Measurements from ENCODE around the gene ADAD2. TPM values are rescaled to one million over a fixed set of nuclear protein-coding genes. Genes with fewer than 3 reads are reported as not detected.

Gene ADAD2
- total RNA-seq, 2 donors from 2014 or later, result not detected

DNA sequence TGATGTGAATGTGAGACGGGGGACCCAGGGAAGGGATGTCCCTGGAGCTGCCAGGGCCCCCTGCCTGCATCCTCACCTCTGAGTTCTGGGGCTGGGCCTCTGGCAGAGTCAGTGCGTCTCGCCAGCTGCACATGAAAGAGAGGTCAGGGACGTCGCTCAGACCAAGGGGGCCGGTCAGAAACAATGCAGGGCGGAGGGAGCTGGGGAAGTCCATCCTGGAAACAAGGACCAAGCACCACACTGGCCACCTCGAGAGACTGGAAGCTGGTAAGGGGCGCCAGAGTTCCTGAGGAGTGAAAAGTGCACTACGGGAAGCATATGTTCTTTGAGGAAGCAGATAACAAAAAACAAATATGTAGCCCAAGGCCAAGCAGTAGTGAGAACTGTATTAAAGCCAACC, 6.2 kb upstream of the ADAD2 start:
- no peaks in the 10 kb centered on the region for H3K27me3 ChIP-seq (ENCODE audit: control insufficient read depth, insufficient read depth, low read length, poor library complexity, severe bottlenecking)

DNA sequence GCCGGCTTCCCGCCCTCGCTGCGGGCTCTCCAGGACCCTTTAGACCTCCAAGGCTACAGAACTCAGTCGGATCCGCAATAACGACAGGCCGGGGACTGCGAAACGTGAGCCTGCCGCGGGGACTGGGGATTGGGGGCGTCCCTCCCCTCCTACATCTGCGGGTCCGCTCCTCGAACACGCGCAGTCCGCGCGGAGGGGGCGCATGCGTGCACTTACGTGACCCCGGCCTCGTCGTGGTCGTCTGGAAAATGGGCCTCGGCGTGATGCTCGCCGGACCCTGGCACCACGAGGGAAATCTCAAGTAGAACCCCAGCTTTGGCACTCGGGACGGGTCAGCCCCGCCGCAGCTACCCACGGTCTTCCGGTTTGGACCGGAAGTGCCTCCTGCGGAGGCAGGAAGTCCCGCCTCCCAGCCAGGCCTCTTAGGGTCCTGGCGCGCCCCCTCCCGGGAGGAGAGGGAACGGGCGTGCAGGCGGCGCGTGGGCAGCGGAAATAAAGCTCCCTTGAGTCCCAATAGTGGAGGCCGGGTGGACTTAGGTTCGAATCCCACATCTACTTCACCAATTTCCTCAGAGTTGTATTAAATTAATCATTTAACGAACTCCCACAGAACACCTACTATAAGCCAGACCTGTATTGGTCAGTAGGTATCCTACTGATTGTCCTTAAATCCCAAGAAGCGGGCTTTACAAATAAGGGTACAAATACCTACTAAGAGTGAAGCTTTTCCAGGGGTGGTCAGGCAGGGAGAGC, 4.1 kb upstream of the ADAD2 start, which contains the start of gene TAF1C:
Gene TAF1C, minus strand, starts transcription at position 373 of the 753 bp plus-strand sequence. CDS start 2,069 bp downstream, outside the sequence.
- Mint-ChIP-seq H3K4me1 (peaks cover 8% of the 10 kb centered on the region), H3K9me3 (no peaks in the 10 kb centered on the region), H3K4me3 (peak within 1 kb of the TSS; percentile 94), H3K27me3 (ENCODE audit: insufficient read depth) (no peaks in the 10 kb centered on the region), H3K27ac (peak within 1 kb of the TSS; percentile 92), H3K36me3 (ENCODE audit: low read depth) (peaks cover 25% of the 10 kb centered on the region)
- WGBS, 2 experiments (ENCODE audit: insufficient coverage in 1 of 2, insufficient read length in 1 of 2), result 3 to 4% methylated on average over 26 to 55 of the region's 55 CpGs
- Histone ChIP-seq H3K27ac (ENCODE audit: low read depth, low read length) (peak within 1 kb of the TSS; percentile 24), H3K4me3 (ENCODE audit: low read length) (peak within 1 kb of the TSS; percentile 95), H3K9me3 (ENCODE audit: control insufficient read depth, low read length) (no peaks in the 10 kb centered on the region), H3K9ac (ENCODE audit: extremely low read depth, low read length, poor library complexity, severe bottlenecking) (peak within 1 kb of the TSS; percentile 80), H3K36me3 (ENCODE audit: control insufficient read depth, insufficient read depth, low read length) (peaks cover 27% of the 10 kb centered on the region), H3K4me1 (ENCODE audit: control insufficient read depth, insufficient read depth, low read length) (no peaks in the 10 kb centered on the region), H3K27me3 (ENCODE audit: control insufficient read depth, insufficient read depth, low read length, poor library complexity, severe bottlenecking) (no peaks in the 10 kb centered on the region)
- peak; percentile 95 for DNase-seq
- TF ChIP-seq, protein P1, sequence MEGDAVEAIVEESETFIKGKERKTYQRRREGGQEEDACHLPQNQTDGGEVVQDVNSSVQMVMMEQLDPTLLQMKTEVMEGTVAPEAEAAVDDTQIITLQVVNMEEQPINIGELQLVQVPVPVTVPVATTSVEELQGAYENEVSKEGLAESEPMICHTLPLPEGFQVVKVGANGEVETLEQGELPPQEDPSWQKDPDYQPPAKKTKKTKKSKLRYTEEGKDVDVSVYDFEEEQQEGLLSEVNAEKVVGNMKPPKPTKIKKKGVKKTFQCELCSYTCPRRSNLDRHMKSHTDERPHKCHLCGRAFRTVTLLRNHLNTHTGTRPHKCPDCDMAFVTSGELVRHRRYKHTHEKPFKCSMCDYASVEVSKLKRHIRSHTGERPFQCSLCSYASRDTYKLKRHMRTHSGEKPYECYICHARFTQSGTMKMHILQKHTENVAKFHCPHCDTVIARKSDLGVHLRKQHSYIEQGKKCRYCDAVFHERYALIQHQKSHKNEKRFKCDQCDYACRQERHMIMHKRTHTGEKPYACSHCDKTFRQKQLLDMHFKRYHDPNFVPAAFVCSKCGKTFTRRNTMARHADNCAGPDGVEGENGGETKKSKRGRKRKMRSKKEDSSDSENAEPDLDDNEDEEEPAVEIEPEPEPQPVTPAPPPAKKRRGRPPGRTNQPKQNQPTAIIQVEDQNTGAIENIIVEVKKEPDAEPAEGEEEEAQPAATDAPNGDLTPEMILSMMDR (conservative IDR thresholded peaks at IDR 0.05), result peak; percentile 97

More for the DNA sequence above, 6.2 kb upstream of the ADAD2 start:
- no peak for DNase-seq
- Mint-ChIP-seq H3K27me3 (ENCODE audit: insufficient read depth) (no peaks in the 10 kb centered on the region), H3K4me3 (peak overlapping the region; percentile 94), H3K9me3 (no peaks in the 10 kb centered on the region), H3K36me3 (ENCODE audit: low read depth) (peaks cover 33% of the 10 kb centered on the region), H3K4me1 (peaks cover 8% of the 10 kb centered on the region), H3K27ac (no peak overlapping the region)
- H3K9ac ChIP-seq (ENCODE audit: extremely low read depth, low read length, poor library complexity, severe bottlenecking), result no peak overlapping the region
- no peaks in the 10 kb centered on the region for H3K9me3 ChIP-seq (ENCODE audit: control insufficient read depth, low read length)
- WGBS, 2 experiments (ENCODE audit: insufficient coverage in 1 of 2, insufficient read length in 1 of 2), result 94 to 98% methylated on average over 9 to 10 of the region's 10 CpGs
- H3K4me3 ChIP-seq (ENCODE audit: low read length), result no peak overlapping the region
- no peak overlapping the region for H3K27ac ChIP-seq (ENCODE audit: low read depth, low read length)
- no peaks in the 10 kb centered on the region for H3K4me1 ChIP-seq (ENCODE audit: control insufficient read depth, insufficient read depth, low read length)
- peaks cover 32% of the 10 kb centered on the region for H3K36me3 ChIP-seq (ENCODE audit: control insufficient read depth, insufficient read depth, low read length)
- TF ChIP-seq, protein P1 (conservative IDR thresholded peaks at IDR 0.05), result no peak

DNA sequence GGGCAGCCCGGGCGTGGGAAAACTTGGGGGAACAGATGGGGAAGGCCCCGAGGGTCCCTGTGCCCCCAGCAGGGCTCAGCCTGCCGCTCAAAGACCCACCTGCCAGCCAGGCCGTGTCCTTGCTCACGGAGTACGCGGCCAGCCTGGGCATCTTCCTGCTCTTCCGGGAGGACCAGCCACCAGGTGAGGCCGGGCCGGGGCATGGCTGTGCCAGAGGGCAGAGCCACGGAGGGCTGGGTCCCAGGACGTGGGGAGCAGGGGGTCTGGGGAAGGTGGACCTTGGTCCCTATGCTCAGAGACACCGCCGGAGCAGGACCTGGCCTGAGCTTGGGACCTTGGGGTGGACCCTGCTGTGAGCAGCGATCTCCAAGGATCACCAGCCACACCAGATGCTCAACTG, 509 bp downstream of the ADAD2 start:
- no peak overlapping the region for H3K4me3 Mint-ChIP-seq
- WGBS, 2 experiments (ENCODE audit: insufficient coverage in 1 of 2, insufficient read length in 1 of 2), result 94 to 95% methylated on average over 7 to 16 of the region's 16 CpGs
- no peaks in the 10 kb centered on the region for H3K27me3 ChIP-seq (ENCODE audit: control insufficient read depth, insufficient read depth, low read length, poor library complexity, severe bottlenecking)
- H3K36me3 ChIP-seq (ENCODE audit: control insufficient read depth, insufficient read depth, low read length), result no peaks in the 10 kb centered on the region
- no peak for DNase-seq
- H3K4me1 ChIP-seq (ENCODE audit: control insufficient read depth, insufficient read depth, low read length), result no peaks in the 10 kb centered on the region
- TF ChIP-seq, protein P1 (conservative IDR thresholded peaks at IDR 0.05), result no peak
- H3K9me3 ChIP-seq (ENCODE audit: control insufficient read depth, low read length), result no peaks in the 10 kb centered on the region
- H3K27ac ChIP-seq (ENCODE audit: low read depth, low read length), result no peak overlapping the region
- H3K4me3 ChIP-seq (ENCODE audit: low read length), result no peak overlapping the region
- no peak overlapping the region for H3K27ac Mint-ChIP-seq
- H3K27me3 Mint-ChIP-seq (ENCODE audit: insufficient read depth), result peaks cover 4% of the 10 kb centered on the region
- no peak overlapping the region for H3K9ac ChIP-seq (ENCODE audit: extremely low read depth, low read length, poor library complexity, severe bottlenecking)
- no peaks in the 10 kb centered on the region for H3K9me3 Mint-ChIP-seq
- no peaks in the 10 kb centered on the region for H3K36me3 Mint-ChIP-seq (ENCODE audit: low read depth)
- H3K4me1 Mint-ChIP-seq, result peaks cover 3% of the 10 kb centered on the region

Data from endodermal cell (in vitro differentiated cells).